Activated CD4-positive, alpha-beta T cell treated with anti-CD3 and anti-CD28 coated beads, Interleukin-2, amount 10 ng/mL, durations not matched to agents 24 days and 14 days (primary cell): Measurements from ENCODE around the gene SLC25A18. TPM values are rescaled to one million over a fixed set of nuclear protein-coding genes. Genes with fewer than 3 reads are reported as not detected.
"Not testable (repeated sequence)": the region's sequence is repeated elsewhere in the genome, so short reads cannot be mapped to it uniquely, and the experiment has no call there.

Experiments used
- DNase-seq: peaks from one replicate; pipeline ENCODE4 v3.0.0; 2022
- H3K27ac Mint-ChIP-seq: one replicate; pipeline ENCODE4 v1.8.0; 2022; ENCODE audit warnings: mild to moderate bottlenecking, mixed read lengths
- H3K27me3 Mint-ChIP-seq: one replicate; pipeline ENCODE4 v1.8.0; 2022; ENCODE audit warnings: mixed read lengths
- H3K36me3 Mint-ChIP-seq: one replicate; pipeline ENCODE4 v1.8.0; 2022; ENCODE audit warnings: low read depth, mild to moderate bottlenecking, mixed read lengths
- H3K4me1 Mint-ChIP-seq: one replicate; pipeline ENCODE4 v1.8.0; 2021; ENCODE audit warnings: mixed read lengths
- H3K4me3 Mint-ChIP-seq: one replicate; pipeline ENCODE4 v1.8.0; 2022; ENCODE audit warnings: mild to moderate bottlenecking, moderate library complexity, mixed read lengths
- H3K9me3 Mint-ChIP-seq: one replicate; pipeline ENCODE4 v1.8.0; 2021; ENCODE audit warnings: mixed read lengths
- intact Hi-C: fragments of 100-400 bp; cut with micrococcal nuclease; formaldehyde crosslinking; loops from one replicate; pipeline ENCODE4 v1.15.1; 2023
- total RNA-seq: library from RNA; stranded (reverse); gene quantifications from 2 replicates; pipeline ENCODE4 v1.2.3, GENCODE V29; 2022

SLC25A18 gene, protein sequence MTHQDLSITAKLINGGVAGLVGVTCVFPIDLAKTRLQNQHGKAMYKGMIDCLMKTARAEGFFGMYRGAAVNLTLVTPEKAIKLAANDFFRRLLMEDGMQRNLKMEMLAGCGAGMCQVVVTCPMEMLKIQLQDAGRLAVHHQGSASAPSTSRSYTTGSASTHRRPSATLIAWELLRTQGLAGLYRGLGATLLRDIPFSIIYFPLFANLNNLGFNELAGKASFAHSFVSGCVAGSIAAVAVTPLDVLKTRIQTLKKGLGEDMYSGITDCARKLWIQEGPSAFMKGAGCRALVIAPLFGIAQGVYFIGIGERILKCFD
- not detected in 2 replicates for total RNA-seq

DNA sequence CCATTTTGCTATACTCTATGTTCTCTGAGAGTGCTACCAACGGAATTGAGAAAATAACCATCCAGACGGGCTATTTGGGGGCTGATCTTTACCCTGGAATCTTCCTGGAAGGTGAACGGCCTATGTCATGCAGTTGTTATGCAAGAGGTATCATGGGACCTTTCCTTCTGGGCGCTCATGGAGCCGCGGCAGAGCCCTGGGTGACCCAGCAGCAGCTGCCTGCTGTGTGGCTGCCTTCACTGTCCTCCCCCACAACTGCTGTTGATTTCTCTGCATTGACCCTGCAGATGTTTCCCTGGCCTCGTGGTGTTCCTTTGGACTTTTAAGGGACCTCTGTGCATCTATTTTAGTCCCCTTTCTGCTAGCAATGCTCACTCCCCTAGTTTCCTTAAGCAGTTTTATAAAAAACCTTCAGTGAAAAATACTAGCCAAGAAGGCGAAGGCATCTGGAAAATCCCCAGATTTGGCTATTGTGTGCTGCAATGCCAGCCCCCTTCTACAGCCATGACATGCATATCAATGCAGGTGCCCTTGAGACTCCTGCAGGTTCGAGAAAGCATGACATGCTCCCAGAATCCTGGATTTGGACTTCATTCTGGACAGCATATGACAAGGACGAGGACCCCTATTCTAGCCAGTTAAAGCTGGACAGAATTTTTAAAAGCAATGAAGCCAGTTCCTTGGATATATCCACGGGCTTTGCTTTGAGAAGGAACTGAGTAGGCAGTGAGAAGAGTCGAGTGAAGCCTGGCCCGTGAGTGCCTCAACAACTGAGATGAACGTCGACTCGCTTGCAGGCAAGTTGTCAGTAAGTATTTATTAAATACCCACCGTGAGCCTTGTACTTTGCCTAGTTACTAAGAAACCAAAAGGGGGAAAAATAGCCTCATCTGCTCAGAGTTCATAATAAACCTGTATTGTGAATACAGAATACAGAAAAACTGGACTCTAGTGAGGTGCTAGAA is at the start of gene SLC25A18:
Gene SLC25A18 (plus strand): TSS at position 593 of the 965 bp plus-strand sequence. CDS start 16,447 bp downstream, outside the sequence.
- H3K4me1 Mint-ChIP-seq: no peaks in the 10 kb centered on the region
- no peak within 1 kb of the TSS for H3K27ac Mint-ChIP-seq
- H3K9me3 Mint-ChIP-seq: no peaks in the 10 kb centered on the region

DNA sequence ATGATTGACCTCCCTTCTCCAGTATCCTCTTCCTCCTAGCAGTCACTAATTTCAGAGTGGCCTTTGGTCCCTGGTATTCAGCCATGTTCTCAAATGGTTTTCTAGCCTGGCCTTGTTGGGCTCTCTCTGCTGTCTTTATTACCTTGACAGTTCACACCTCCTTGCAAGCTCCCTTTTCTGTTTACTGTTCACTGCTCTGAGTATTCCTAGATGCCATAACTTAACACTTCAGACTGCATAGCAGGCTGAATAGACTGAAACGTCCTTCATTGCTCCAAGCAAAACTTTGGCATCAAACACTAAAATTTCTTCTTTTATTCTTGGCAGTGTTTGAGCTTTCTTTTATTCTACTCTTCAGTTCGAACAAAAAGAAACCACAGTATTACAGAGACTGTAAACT is 49.7 kb upstream of the SLC25A18 start:
- peaks cover 21% of the 10 kb centered on the region for H3K27me3 Mint-ChIP-seq
- no peak overlapping the region for H3K4me3 Mint-ChIP-seq
- no peak for DNase-seq
- no peaks in the 10 kb centered on the region for H3K4me1 Mint-ChIP-seq
- intact Hi-C loops: no loop called here
- no peak overlapping the region for H3K27ac Mint-ChIP-seq
- no peaks in the 10 kb centered on the region for H3K36me3 Mint-ChIP-seq
- H3K9me3 Mint-ChIP-seq: no peaks in the 10 kb centered on the region

More for the DNA sequence above, at the start of gene SLC25A18:
- H3K27me3 Mint-ChIP-seq: peaks cover 2% of the 10 kb centered on the region
- intact Hi-C loops: no loop called here
- no peak within 1 kb of the TSS for H3K4me3 Mint-ChIP-seq
- H3K36me3 Mint-ChIP-seq: no peaks in the 10 kb centered on the region
- no peak for DNase-seq

DNA sequence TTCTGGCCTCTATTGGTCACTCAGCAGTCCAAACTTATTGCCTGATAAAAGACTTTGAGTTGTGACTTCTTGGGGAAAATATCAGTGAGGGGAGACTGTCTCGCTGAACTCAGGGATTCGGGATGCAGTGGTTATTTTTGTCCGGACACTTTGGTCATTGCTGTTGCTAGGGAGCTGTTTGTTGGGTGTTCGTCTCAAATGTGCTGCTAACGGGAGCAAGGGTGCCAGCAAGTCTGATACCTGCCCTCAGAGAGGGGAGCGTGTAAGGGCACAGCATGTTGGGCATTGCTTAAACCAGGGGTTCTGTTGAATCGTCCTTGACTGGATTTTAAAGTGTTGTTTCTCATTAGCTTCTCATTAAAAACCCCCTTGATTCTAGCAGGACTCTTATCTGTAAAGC is 49.2 kb upstream of the SLC25A18 start:
- intact Hi-C loops: no loop called here
- H3K27ac Mint-ChIP-seq: no peak overlapping the region

DNA sequence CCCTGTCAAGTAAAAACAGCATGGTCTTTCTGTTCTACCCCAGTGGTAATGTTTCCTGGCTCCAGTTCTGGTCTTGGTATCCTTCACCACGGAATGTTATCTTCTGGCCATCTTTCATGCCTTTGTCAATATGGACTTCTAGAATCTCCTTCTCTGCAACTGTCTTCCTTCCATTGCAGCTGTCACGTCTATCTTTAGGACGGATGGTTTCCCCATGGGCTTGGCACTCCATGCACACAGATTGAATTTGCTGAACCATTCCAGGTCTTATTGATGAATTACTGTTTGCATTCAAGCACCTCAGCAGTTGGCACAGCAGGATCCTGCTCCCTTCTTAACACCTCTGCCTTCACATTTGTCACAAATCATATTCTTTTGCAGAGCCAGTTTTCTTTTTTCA is 44.9 kb upstream of the SLC25A18 start:
- Mint-ChIP-seq H3K9me3 (no peaks in the 10 kb centered on the region), H3K4me1 (no peaks in the 10 kb centered on the region), H3K27ac (no peak overlapping the region), H3K27me3 (peaks cover 19% of the 10 kb centered on the region), H3K4me3 (no peak overlapping the region), H3K36me3 (no peaks in the 10 kb centered on the region)
- no peak for DNase-seq
- intact Hi-C loops: no loop called here

More for the DNA sequence above, 49.2 kb upstream of the SLC25A18 start:
- H3K9me3 Mint-ChIP-seq: no peaks in the 10 kb centered on the region
- H3K4me3 Mint-ChIP-seq: no peak overlapping the region
- H3K27me3 Mint-ChIP-seq: peaks cover 22% of the 10 kb centered on the region
- H3K4me1 Mint-ChIP-seq: no peaks in the 10 kb centered on the region
- no peaks in the 10 kb centered on the region for H3K36me3 Mint-ChIP-seq
- DNase-seq: no peak

DNA sequence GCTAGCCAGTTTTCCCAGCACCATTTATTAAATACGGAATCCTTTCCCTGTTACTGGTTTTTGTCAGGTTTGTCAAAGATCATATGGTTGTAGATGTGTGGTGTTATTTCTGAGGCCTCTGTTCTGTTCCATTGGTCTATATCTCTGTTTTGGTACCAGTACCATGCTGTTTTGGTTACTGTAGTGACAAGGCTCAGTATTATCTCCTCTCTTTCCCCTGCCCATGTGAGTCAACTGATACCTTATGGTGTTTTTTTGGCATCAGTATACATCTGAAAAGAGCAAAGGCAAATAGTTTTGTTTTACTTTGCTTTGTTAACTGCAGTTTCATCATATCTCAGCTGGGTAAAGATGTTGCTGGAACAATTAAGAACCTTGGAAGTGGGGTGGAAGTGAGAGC is 41.3 kb upstream of the SLC25A18 start:
- H3K36me3 Mint-ChIP-seq, H3K4me1 Mint-ChIP-seq, intact Hi-C loops, H3K27ac Mint-ChIP-seq, H3K9me3 Mint-ChIP-seq, H3K4me3 Mint-ChIP-seq, DNase-seq: not testable (repeated sequence)
- peaks cover 14% of the 10 kb centered on the region for H3K27me3 Mint-ChIP-seq

DNA sequence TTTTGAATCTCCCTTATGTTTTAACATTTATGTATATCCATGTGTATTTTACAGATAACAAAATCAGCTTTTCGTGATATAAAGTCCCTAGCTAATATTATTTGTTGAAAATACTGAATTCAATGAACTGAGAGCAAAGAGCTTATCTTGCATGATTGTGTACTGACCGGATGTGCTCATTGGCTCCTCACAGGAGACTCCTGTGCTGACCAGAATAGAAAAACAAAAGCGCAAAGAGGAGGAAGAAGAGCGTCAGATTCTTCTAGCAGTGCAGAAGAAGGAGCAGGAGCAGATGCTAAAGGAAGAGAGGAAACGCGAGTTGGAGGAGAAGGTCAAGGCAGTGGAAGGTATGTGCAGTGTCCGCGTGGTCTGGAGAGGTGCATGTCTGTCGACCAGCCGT is 39.4 kb upstream of the SLC25A18 start:
- no peaks in the 10 kb centered on the region for H3K9me3 Mint-ChIP-seq
- peaks cover 14% of the 10 kb centered on the region for H3K27me3 Mint-ChIP-seq
- H3K4me1 Mint-ChIP-seq: peaks cover 4% of the 10 kb centered on the region
- intact Hi-C loops: no loop called here
- H3K36me3 Mint-ChIP-seq: no peaks in the 10 kb centered on the region
- no peak for DNase-seq
- no peak overlapping the region for H3K27ac Mint-ChIP-seq
- H3K4me3 Mint-ChIP-seq: no peak overlapping the region

DNA sequence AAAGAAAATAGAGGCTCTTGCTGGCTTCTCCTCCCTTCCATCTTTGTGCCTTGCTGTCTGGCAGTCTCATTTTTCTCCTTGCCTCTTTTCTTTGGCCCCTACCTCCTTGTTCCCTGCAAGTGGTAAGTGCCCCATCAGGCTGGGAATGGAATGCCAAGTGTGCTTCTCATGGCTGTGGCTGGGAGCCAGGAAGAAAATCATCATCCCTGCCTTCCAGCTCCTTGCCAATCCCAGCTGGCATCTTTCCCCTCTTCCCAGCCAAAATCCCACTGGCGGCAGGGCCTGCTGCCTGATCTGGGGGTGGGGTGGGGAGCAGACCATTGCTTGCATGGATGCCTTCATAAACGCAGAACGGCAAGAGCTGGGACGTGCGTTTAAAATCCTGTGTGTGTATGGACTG is 27.0 kb upstream of the SLC25A18 start:
- intact Hi-C loops: no loop called here
- no peaks in the 10 kb centered on the region for H3K36me3 Mint-ChIP-seq
- H3K9me3 Mint-ChIP-seq: no peaks in the 10 kb centered on the region
- H3K27ac Mint-ChIP-seq: no peak overlapping the region
- H3K4me1 Mint-ChIP-seq: no peaks in the 10 kb centered on the region
- peaks cover 3% of the 10 kb centered on the region for H3K27me3 Mint-ChIP-seq
- H3K4me3 Mint-ChIP-seq: no peak overlapping the region
- DNase-seq: no peak

DNA sequence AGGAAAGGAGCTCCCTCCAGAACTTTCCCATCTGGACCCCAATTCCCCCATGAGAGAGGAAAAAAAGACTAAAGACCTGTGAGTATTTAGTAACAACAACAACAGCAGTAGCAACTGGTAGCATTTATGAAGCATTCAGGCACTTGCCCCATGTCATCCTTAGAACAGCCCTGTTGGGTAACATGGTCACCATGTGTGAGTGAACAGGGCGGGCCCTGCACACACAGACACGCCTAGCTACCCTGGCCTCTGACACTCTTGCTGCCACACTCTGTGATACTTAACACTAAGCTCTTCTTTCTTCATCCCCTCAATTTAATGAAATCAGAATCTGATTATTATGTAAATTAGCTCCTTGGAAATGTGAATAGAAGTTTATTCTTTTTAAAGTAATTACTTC is 26.1 kb upstream of the SLC25A18 start:
- intact Hi-C loops: no loop called here
- H3K27me3 Mint-ChIP-seq: peaks cover 3% of the 10 kb centered on the region
- no peak overlapping the region for H3K4me3 Mint-ChIP-seq
- DNase-seq: no peak
- no peaks in the 10 kb centered on the region for H3K9me3 Mint-ChIP-seq
- H3K4me1 Mint-ChIP-seq: no peaks in the 10 kb centered on the region
- H3K27ac Mint-ChIP-seq: no peak overlapping the region
- H3K36me3 Mint-ChIP-seq: no peaks in the 10 kb centered on the region

DNA sequence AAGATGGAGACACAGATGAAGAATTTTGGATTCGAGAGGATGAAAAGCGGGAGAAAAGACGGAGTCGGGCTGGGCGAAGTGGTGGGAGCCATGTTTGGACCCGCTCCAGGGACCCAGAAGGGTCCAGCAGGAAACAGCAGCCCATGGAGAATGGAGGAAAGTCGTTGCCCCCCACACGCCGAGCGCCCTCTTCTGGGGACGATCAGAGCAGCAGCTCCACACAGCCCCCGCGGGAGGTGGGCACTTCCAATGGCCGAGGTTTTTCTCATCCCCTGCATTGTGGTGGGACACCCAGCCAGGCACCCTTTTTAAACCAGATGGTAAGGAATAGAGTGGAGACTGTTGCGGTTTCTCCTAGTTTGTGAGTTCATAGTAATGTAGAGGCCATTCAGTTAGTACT is 22.8 kb upstream of the SLC25A18 start:
- Mint-ChIP-seq H3K9me3 (no peaks in the 10 kb centered on the region), H3K36me3 (no peaks in the 10 kb centered on the region), H3K4me3 (no peak overlapping the region), H3K27ac (no peak overlapping the region), H3K4me1 (no peaks in the 10 kb centered on the region), H3K27me3 (peaks cover 3% of the 10 kb centered on the region)
- no peak for DNase-seq
- intact Hi-C loops: no loop called here

DNA sequence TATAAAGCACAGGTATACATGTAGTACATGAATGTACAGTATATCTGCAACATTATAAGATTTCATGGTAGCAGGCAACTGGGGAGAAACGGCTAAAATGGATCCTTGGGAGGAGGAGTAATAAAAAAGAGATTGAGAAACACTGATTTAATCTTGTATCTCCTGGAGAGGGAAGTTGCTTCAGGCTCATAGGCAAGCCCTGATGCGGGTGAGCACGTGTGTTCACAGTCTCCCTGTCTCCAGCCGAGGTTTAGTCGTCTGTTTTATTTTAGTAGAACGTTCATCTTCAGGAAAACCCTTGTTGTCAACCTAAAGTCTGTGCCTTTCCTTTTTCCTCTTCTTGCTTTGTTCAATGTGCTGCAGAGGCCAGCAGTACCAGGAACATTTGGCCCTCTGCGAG is 21.8 kb upstream of the SLC25A18 start:
- Mint-ChIP-seq H3K9me3 (no peaks in the 10 kb centered on the region), H3K27me3 (peaks cover 3% of the 10 kb centered on the region), H3K27ac (no peak overlapping the region), H3K4me1 (no peaks in the 10 kb centered on the region), H3K4me3 (no peak overlapping the region), H3K36me3 (no peaks in the 10 kb centered on the region)
- intact Hi-C loops: no loop called here
- DNase-seq: no peak

DNA sequence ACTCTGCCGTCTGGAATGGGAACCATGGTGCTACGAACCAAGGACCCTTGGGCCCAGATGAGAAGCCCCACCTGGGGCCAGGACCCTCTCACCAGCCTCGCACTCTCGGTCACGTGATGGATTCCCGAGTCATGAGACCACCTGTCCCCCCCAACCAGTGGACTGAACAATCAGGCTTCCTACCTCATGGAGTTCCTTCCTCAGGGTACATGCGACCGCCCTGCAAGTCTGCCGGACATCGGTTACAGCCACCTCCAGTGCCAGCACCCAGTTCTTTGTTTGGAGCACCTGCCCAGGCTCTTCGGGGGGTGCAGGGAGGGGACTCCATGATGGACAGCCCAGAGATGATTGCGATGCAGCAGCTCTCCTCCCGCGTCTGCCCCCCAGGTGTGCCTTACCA is 20.8 kb upstream of the SLC25A18 start:
- Mint-ChIP-seq H3K4me1 (no peaks in the 10 kb centered on the region), H3K27ac (no peak overlapping the region), H3K4me3 (no peak overlapping the region), H3K36me3 (no peaks in the 10 kb centered on the region), H3K9me3 (no peaks in the 10 kb centered on the region), H3K27me3 (peaks cover 3% of the 10 kb centered on the region)
- intact Hi-C loops: no loop called here
- no peak for DNase-seq

DNA sequence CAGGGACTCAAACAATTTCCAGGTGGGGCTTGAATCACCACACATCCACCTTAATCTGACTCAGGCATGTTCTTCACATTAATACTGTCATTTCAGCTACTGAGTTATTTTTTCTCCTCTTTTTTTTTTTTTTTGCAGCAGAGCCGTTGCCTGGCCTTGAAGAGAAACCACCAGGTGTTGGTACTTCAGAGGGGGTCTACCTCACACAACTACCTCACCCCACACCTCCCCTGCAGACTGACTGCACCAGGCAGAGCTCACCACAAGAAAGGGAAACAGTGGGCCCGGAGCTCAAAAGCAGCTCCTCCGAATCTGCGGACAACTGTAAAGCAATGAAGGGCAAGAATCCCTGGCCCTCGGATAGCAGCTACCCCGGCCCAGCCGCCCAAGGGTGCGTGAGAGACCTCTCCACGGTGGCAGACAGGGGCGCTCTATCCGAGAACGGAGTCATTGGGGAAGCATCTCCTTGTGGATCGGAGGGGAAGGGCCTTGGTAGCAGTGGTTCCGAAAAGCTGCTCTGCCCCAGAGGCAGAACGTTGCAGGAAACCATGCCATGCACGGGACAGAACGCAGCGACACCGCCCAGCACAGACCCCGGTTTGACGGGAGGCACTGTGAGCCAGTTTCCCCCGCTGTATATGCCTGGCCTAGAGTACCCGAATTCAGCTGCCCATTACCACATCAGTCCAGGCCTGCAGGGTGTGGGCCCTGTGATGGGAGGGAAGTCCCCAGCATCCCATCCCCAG is 15.1 kb upstream of the SLC25A18 start:
- Mint-ChIP-seq H3K36me3 (no peaks in the 10 kb centered on the region), H3K27ac (no peak overlapping the region), H3K4me3 (no peak overlapping the region), H3K4me1 (no peaks in the 10 kb centered on the region), H3K9me3 (no peaks in the 10 kb centered on the region), H3K27me3 (no peaks in the 10 kb centered on the region)
- DNase-seq: no peak
- intact Hi-C loops: no loop called here

DNA sequence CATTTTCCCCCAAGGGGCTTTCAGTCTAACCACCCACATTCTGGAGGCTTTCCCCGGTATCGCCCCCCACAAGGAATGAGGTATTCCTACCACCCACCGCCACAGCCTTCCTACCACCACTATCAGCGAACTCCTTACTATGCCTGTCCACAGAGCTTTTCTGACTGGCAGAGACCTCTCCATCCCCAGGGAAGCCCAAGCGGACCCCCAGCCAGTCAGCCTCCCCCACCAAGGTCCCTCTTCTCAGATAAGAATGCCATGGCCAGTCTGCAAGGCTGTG is 14.6 kb upstream of the SLC25A18 start:
- intact Hi-C loops: no loop called here
- Mint-ChIP-seq H3K27ac (no peak overlapping the region), H3K9me3 (no peaks in the 10 kb centered on the region), H3K36me3 (no peaks in the 10 kb centered on the region), H3K27me3 (no peaks in the 10 kb centered on the region), H3K4me3 (no peak overlapping the region), H3K4me1 (no peaks in the 10 kb centered on the region)
- no peak for DNase-seq

DNA sequence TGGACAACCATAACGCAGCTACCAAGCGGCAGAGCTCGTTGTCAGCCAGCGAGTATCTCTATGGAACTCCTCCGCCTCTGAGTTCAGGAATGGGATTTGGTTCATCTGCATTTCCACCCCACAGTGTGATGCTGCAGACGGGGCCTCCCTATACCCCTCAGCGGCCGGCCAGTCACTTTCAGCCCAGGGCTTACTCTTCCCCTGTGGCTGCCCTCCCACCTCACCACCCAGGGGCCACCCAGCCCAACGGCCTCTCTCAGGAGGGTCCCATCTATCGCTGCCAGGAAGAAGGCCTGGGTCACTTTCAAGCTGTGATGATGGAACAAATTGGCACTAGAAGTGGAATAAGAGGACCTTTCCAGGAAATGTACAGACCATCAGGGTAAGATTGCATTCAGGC is 14.1 kb upstream of the SLC25A18 start:
- DNase-seq: no peak
- Mint-ChIP-seq H3K27me3 (no peaks in the 10 kb centered on the region), H3K9me3 (no peaks in the 10 kb centered on the region), H3K4me1 (no peaks in the 10 kb centered on the region), H3K27ac (no peak overlapping the region), H3K4me3 (no peak overlapping the region), H3K36me3 (no peaks in the 10 kb centered on the region)
- intact Hi-C loops: no loop called here
